GM12891 (cell line): ENCODE measurements around the gene SPTBN1.

Source experiments
- DNase-seq: peaks from one replicate; pipeline ENCODE4 v3.0.0; 2011; ENCODE audit warnings: low spot score; ENCODE audit not compliant: insufficient read length
- FAIRE-seq: peaks from 2 replicates; lab custom pipeline; 2011; peaks lifted over from hg19 to GRCh38; lab: Jason Lieb, UNC
- PAX5 ChIP-seq: IDR thresholded peaks from 2 replicates; pipeline ENCODE4 v1.6.1; 2011; ENCODE audit warnings: low read length, moderate library complexity, mild to moderate bottlenecking; ENCODE audit not compliant: insufficient read depth, severe bottlenecking
- POLR2A ChIP-seq: IDR thresholded peaks from 2 replicates; pipeline ENCODE4 v1.6.1; 2011; ENCODE audit warnings: low read depth, low read length, control low read depth
- POLR2AphosphoS5 ChIP-seq: IDR thresholded peaks from 2 replicates; pipeline ENCODE4 v1.6.1; 2011; ENCODE audit warnings: low read depth, low read length, control low read depth
- POU2F2 ChIP-seq: IDR thresholded peaks from 2 replicates; pipeline ENCODE4 v1.6.1; 2011; ENCODE audit warnings: low read depth, mild to moderate bottlenecking, control low read depth, low read length, moderate library complexity
- SPI1 ChIP-seq: IDR thresholded peaks from 2 replicates; pipeline ENCODE4 v1.6.1; 2011; ENCODE audit warnings: low read depth, low read length, control low read depth
- TAF1 ChIP-seq: IDR thresholded peaks from 2 replicates; pipeline ENCODE4 v1.6.1; 2011; ENCODE audit warnings: low read depth, low read length, control low read depth

Gene SPTBN1

GRCh38 chr2:54430649-54431048 is 25.5 kb upstream of the SPTBN1 start:
- no peak for DNase-seq
- TF ChIP-seq POLR2A (no peak), SPI1 (no peak), POLR2AphosphoS5 (no peak), POU2F2 (no peak), PAX5 (no peak)
- FAIRE-seq = no peak

- TF ChIP-seq POU2F2 = no peak
- TF ChIP-seq TAF1 = no peak
- TF ChIP-seq SPI1 = no peak
- TF ChIP-seq PAX5 = no peak
- TF ChIP-seq POLR2AphosphoS5 = no peak
- TF ChIP-seq POLR2A = no peak
- DNase-seq (no peak), FAIRE-seq (no peak)
Measured at GRCh38 chr2:54432251-54433015, 23.7 kb upstream of the SPTBN1 start.

GRCh38 chr2:54434229-54434628 is 21.9 kb upstream of the SPTBN1 start:
- FAIRE-seq (no peak), DNase-seq (no peak)
- no peak for TF ChIP-seq PAX5
- TF ChIP-seq POU2F2 = no peak
- no peak for TF ChIP-seq SPI1
- no peak for TF ChIP-seq POLR2A

GRCh38 chr2:54434711-54435110 is 21.4 kb upstream of the SPTBN1 start:
- TF ChIP-seq POLR2A (no peak), PAX5 (no peak), SPI1 (no peak), POLR2AphosphoS5 (no peak)
- DNase-seq (no peak), FAIRE-seq (no peak)

- FAIRE-seq (no peak), DNase-seq (no peak)
- TF ChIP-seq POU2F2 (no peak), TAF1 (no peak), POLR2AphosphoS5 (no peak), PAX5 (no peak), POLR2A (no peak), SPI1 (no peak)
Measured at GRCh38 chr2:54435325-54436226, 20.6 kb upstream of the SPTBN1 start.

GRCh38 chr2:54437588-54437987 is 18.5 kb upstream of the SPTBN1 start:
- FAIRE-seq (no peak), DNase-seq (no peak)
- TF ChIP-seq POLR2A (no peak), POU2F2 (no peak), POLR2AphosphoS5 (no peak), TAF1 (no peak), PAX5 (no peak), SPI1 (no peak)

- TF ChIP-seq SPI1 (no peak), POLR2AphosphoS5 (no peak), PAX5 (no peak), POU2F2 (no peak), POLR2A (no peak), TAF1 (no peak)
- FAIRE-seq (no peak), DNase-seq (no peak)
Measured at GRCh38 chr2:54438271-54438670, 17.9 kb upstream of the SPTBN1 start.

GRCh38 chr2:54439582-54439981 is 16.5 kb upstream of the SPTBN1 start:
- DNase-seq (no peak), FAIRE-seq (no peak)
- TF ChIP-seq PAX5 (no peak), SPI1 (no peak), POLR2AphosphoS5 (no peak)

- DNase-seq (no peak), FAIRE-seq (no peak)
- TF ChIP-seq POU2F2 (no peak), POLR2AphosphoS5 (no peak), SPI1 (no peak), PAX5 (no peak), TAF1 (no peak), POLR2A (no peak)
Measured at GRCh38 chr2:54440050-54440449, 16.1 kb upstream of the SPTBN1 start.
